Anterior cingulate cortex (tissue), 58 donors: ENCODE data around the gene FBXL7.

ENCODE experiments used
- DNase-seq, 58 donors: peaks; one replicate each; lab custom pipeline; 2025; lab: John Stamatoyannopoulos, UW

FBXL7 gene

GRCh38 chr5:15645381-15646160, 145.6 kb downstream of the FBXL7 start:
- DNase-seq, result no peak

GRCh38 chr5:15646371-15646770, 146.4 kb downstream of the FBXL7 start:
- DNase-seq, result no peak

GRCh38 chr5:15647251-15647650, 147.3 kb downstream of the FBXL7 start:
- no peak for DNase-seq

- DNase-seq, result no peak
Measured at GRCh38 chr5:15650266-15650665, 150.3 kb downstream of the FBXL7 start.

- DNase-seq, result no peak
Measured at GRCh38 chr5:15654779-15655178, 154.8 kb downstream of the FBXL7 start.

DNA sequence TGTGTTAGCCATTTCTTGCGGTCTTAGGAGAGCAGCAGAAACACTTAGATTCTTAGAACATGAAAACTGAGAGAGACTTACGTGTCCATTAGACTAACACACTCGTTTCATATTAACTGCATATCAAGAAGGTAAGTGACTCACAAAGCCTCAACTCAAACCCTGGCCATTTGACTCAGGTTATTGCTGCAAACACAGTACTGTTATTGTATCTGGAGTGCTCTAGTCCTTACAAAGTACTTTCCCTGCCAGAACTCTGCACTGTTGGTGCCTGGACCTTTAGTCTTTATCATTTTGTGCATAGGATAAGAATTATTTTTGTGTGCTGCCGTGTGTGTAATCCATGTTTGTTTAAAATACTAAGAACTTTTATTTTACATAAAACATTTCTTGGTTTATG, 155.7 kb downstream of the FBXL7 start:
- DNase-seq, result no peak

- no peak for DNase-seq
Measured at GRCh38 chr5:15664961-15665360, 165.0 kb downstream of the FBXL7 start.

- no peak for DNase-seq
Measured at GRCh38 chr5:15669826-15670225, 169.8 kb downstream of the FBXL7 start.

DNA sequence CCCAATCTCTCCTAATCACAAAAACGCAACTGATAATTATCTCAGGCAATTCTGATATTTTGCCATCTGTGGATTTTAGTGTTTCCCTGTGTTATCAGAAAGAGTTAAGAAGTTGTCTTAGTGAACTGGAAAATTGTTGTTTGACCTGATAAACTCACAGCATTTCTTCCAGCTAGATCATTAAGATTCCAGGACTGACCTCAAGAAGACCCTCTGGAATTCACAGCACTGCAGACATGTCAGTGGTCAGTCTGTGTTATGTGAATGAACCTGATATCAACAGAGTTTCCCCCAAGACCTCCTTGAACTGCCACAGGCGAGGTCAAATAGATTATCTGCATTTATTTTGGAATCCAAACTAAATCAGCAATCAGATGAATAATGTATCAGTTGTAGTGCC, 174.7 kb downstream of the FBXL7 start:
- DNase-seq, result no peak

DNA sequence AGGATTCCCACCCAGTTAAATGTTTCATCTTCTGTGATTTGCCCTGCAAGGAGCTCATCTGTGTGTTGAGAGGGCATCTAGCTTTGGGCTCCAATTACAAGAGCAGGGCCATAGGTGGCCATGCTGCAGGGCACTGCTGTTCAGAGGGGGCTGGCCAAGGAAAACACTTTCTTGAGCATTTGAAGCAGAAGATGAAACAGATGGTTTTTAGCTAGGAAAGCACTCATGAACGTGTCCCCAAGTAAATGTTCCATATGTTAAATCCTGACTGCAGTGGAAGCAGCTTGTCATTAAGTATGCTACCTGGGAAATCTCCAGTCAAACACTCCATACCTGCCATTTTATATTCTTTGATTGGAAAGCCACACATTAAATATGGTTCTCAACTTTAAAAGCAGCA, 176.6 kb downstream of the FBXL7 start:
- no peak for DNase-seq

GRCh38 chr5:15679161-15679560, 179.2 kb downstream of the FBXL7 start:
- DNase-seq, result no peak

GRCh38 chr5:15680455-15680854, 180.5 kb downstream of the FBXL7 start:
- no peak for DNase-seq

DNA sequence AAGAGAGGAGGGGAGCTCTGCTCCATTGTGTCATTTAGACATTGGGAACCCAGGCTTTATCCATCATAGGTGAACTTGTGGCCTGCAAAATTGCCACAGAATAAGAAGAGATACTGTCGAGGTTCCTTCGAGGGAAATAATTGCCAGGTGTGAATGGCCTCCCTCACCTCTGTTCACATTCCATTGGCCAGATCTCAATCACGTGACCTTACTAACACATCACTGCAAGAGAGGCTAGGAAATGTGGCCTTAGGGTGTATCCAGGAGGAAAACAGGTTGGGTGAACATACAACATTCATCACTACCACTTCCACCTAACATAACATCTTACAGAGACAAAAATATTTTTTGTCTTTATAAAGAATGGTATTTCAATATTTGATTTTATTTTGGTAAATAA, 182.1 kb downstream of the FBXL7 start:
- no peak for DNase-seq

DNA sequence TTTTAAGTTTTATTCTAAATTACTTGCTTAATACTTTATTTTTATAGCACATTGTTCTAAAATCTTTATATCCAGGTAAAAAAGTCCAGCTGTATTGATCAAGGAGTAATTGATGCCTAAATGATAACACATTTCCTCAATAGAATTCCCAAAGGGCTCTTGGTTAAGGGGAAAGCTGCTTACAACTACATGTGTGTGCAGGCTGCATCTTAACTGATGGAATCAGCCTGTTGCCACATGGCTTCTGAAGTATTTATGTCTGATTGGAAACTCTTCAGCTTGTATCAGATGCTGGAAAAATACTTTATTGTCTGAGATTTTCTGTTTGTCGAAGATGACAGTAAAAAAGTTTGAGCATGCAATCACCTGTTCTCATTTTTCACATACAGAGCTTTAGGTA, 182.6 kb downstream of the FBXL7 start:
- DNase-seq, result no peak

DNA sequence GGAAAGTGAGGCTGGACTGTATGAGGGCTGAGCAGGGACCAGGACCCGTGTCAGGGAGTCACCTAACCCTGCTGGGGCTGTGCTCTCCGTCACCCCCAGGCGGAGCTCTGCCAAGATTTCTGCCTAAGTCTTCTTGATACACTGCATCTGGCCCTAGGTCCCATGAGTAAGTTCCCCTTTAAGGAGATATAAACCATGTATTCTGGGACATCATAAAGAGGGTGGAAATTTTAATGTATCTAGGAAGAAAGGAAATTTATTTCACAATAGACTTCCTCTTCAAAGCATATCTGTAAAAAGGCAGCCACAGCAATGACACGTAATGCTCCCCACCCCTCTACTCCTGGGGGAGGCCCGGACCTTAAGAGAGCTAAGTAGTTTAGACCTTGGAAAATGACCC, 183.4 kb downstream of the FBXL7 start:
- DNase-seq, result no peak

- peak in 3 of 58 donors; percentile 3 to 27 (median 16) for DNase-seq
Measured at GRCh38 chr5:15687401-15687800, 187.4 kb downstream of the FBXL7 start.

DNA sequence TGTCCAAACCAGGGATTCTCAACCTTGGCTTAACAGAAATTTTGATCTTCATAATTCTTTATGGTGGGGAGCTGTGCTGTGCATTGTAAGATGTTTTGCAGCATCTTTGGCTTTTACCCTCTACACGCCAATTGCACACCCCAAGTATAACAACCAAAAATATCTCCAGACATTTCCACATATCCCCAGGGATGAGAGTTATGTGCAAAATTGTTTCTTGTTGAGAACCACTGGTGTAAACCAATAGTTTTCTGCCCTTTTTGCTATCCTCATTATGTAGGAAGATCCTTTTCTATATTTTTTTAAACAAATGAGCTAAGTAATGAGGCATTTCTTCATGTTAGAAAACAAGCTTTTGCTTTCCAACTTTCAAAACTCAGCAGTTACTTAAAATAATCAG, 189.9 kb downstream of the FBXL7 start:
- DNase-seq, result no peak

DNA sequence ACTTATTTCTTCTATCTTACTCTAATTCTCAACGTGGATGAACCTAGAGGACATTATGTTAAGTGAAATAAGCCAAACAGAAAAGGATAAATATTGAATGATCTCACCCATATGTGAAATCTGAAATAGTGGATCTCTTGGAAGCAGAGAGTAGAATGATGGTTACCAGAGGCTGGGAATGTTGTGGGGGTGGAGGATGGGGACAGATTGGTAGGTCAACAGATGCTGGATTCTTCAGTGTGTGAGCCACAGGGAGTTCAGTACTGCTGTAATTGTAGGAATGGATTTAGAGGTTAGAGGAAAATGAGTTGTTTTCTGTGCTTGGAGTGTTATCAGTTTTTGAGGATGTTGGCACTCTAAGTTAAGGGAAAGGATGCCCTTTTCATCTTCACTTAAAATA, 190.6 kb downstream of the FBXL7 start:
- no peak for DNase-seq

- no peak for DNase-seq
Measured at GRCh38 chr5:15691521-15691920, 191.5 kb downstream of the FBXL7 start.

DNA sequence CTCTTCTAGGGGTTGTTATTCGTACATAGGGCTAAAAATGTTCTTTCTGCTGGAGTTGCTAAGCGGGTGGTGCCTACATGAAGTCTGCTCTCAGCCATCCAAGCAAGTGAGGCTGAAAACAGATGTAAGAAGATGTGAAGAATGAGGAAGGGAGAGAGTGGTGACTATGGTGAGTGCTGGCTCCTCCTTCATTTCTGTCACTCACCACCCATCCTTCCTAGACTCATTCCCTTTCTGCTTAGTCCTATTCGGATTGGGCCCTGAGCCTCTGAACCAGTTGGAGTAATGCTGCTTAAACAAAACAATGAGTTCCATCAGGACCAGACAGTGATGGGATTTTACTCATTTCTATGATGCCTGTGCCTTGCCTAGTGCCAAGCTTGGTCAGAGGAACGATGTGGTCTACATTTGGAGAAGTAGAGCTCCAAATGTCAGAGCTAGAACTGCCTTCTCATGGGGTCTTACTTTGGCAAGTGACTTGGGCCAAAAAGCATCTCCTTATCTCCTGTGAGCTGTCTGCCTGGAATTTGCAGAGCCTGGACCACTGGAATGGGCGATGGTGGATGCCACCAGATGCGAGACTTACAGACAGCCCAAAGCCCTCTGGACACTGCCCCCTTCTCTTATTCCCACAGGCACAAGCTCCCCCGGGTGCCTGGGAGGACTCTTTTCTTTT, 192.9 kb downstream of the FBXL7 start:
- DNase-seq, result no peak

DNA sequence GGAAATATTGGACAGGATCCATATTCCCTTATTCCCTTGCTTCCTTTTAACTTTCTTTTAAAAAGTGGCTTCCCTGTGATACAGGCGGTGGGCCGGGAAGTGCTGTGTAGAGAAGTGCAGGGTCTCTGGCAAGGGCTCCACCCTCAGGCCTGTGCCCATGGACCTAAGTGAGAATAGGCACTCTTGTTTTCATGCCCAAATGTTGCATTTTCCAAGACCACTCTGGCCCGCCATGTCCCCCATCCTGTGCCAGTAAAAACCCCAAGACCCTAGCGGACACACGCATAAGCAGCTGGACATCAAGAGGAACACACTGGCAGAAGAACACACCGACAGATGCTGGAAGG, 193.4 kb downstream of the FBXL7 start:
- no peak for DNase-seq

DNA sequence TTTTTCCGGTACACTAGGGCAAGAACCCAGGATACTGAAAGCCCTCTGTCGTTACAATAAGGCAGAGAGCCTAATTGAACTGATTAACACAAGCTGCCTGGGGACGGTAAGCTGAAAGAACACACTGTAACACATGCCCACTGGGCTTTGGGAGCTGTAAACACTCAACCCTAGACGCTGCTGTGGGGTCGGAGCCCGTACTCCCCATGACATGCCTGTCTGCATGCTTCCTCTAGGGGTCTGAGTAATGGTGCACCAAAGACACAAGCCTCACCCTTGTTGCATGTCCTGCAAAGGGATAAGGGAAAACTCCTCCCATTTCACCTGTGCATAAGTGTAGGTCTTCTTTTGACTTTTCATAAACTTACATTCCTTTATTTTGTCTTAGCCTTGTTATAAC, 194.0 kb downstream of the FBXL7 start:
- DNase-seq, result no peak
